NAMALWA (cell line): Measurements from ENCODE around the gene DAZ2.
"Not testable (repeated sequence)": the region's sequence is repeated elsewhere in the genome, so short reads cannot be mapped to it uniquely, and the experiment has no call there.

Experiments used
- DNase-seq: peaks from one replicate; pipeline ENCODE4 v3.0.0-alpha.2; 2015; ENCODE audit warnings: low spot score

The DAZ2 gene, protein sequence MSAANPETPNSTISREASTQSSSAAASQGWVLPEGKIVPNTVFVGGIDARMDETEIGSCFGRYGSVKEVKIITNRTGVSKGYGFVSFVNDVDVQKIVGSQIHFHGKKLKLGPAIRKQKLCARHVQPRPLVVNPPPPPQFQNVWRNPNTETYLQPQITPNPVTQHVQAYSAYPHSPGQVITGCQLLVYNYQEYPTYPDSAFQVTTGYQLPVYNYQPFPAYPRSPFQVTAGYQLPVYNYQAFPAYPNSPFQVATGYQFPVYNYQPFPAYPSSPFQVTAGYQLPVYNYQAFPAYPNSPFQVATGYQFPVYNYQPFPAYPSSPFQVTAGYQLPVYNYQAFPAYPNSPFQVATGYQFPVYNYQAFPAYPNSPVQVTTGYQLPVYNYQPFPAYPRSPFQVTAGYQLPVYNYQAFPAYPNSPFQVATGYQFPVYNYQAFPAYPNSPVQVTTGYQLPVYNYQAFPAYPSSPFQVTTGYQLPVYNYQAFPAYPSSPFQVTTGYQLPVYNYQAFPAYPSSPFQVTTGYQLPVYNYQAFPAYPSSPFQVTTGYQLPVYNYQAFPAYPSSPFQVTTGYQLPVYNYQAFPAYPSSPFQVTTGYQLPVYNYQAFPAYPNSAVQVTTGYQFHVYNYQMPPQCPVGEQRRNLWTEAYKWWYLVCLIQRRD

GRCh38 chrY:23219233-23219632, at the start of gene DAZ2:
Gene DAZ2 (plus strand): TSS chrY:23219533. CDS start chrY:23219741, 208 bp downstream.
- DNase-seq: not testable (repeated sequence)

DNA sequence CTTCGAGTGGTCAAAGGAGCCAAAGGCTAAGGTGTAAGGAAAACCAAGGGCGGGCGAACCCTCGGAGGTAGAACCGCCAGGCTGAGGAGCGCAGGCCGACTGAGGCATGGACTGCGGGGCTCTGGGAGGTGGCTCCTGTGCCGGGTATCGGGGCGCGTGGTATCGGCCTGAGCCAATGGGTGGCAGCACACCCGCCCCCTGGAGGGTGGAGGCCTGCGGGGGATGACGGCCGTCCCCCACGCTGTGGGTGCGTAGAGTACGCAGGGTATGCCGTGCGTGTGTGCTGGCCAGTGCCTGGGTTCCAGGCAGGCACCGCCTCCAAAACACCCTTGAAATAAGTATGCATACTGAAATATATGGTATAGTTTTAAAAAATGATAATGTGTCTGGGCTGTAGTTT, 20.4 kb upstream of the DAZ2 start, which contains the start of gene DAZ1:
Gene DAZ1 (minus strand): TSS at position 101 of the 400 bp plus-strand sequence. CDS start 208 bp downstream, outside the sequence.
- DNase-seq: not testable (repeated sequence)

- DNase-seq: not testable (repeated sequence)
Observed at GRCh38 chrY:23207455-23207854, 11.9 kb upstream of the DAZ2 start.

- not testable (repeated sequence) for DNase-seq
Observed at GRCh38 chrY:23209802-23210495, 9.4 kb upstream of the DAZ2 start.

DNA sequence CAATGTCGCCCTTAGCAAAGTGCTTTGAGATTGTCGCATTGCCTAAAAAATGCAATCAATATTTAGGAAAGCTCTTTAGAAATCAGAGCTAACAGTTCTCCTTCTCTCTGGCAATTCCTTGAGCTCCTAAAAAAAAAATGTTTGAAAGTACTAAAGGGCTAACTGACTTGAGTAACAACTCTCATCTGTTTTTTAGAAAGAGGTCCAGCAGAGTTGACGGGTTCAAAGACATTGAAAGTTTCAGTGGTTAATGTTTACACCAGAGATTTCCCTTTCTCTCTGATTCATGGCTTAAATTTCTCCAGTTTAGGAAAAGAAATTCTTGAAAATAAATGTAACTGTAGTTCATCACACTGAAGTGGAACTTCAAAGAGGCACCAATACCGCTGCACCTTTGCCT, 8.7 kb upstream of the DAZ2 start:
- DNase-seq: not testable (repeated sequence)
